B cell (primary cell): ENCODE results near the gene C20orf202. TPM values are rescaled to one million over a fixed set of nuclear protein-coding genes. Genes with fewer than 3 reads are reported as not detected.

Experiments
- ATAC-seq: fragments of 200-7000 bp; cut with Tn5 transposase; one replicate; pipeline ENCODE4 v1.10.0; 2021; ENCODE audit warnings: low read depth, mild to moderate bottlenecking, moderate number of reproducible peaks, moderate library complexity
- CTCF ChIA-PET: fragments of 350-600 bp; sonication (Branson Sonifier 250); formaldehyde crosslinking; loops from one replicate; lab custom pipeline; 2021; ENCODE audit warnings: antibody characterized with exemption, inconsistent platforms; lab: Charles Lee
- POLR2A ChIA-PET: fragments of 350-600 bp; sonication (Branson Sonifier 250); formaldehyde crosslinking; loops from one replicate; lab custom pipeline; 2021; ENCODE audit warnings: antibody characterized with exemption; lab: Charles Lee
- DNase-seq: peaks from one replicate; pipeline ENCODE4 v3.0.0; 2013
- H2AFZ ChIP-seq: 2 replicates; pipeline ENCODE4 v1.6.1; 2012; ENCODE audit warnings: mild to moderate bottlenecking, low read depth, low read length; ENCODE audit not compliant: insufficient read depth, poor library complexity, severe bottlenecking
- H3K27ac ChIP-seq, 2 donors: 1 replicate in 1 of 2; 2 replicates in 1 of 2; pipeline ENCODE4 v1.5.1; 2012 to 2013; ENCODE audit warnings: low read length in 2 of 2, mild to moderate bottlenecking in 2 of 2, moderate library complexity in 1 of 2
- H3K27me3 ChIP-seq, 4 experiments: fragments of 200-600 bp in 1 of 4; sonication (generic) in 1 of 4; replicated peaks in 1 of 4; 1 replicate in 2 of 4; 2 replicates in 2 of 4; pipeline versions ENCODE4 v1.6.1 to v1.7.0; 2013 to 2016; ENCODE audit warnings: low read length in 3 of 4, mild to moderate bottlenecking in 2 of 4, mixed read lengths in 1 of 4, moderate library complexity in 1 of 4; ENCODE audit not compliant: insufficient read depth in 4 of 4, control insufficient read depth in 3 of 4; ENCODE audit errors: control extremely low read depth in 1 of 4
- H3K36me3 ChIP-seq, 2 experiments: replicated peaks in 1 of 2; 1 replicate in 1 of 2; 2 replicates in 1 of 2; pipeline versions ENCODE4 v1.6.1 to v1.7.1; 2013; ENCODE audit warnings: low read length in 1 of 2; ENCODE audit not compliant: insufficient read depth in 2 of 2, control insufficient read depth in 1 of 2; ENCODE audit errors: control extremely low read depth in 1 of 2, extremely low read depth in 1 of 2
- H3K4me1 ChIP-seq, 2 donors: fragments of 200-600 bp in 1 of 2; sonication (generic) in 1 of 2; 1 replicate in 1 of 2; 2 replicates in 1 of 2; pipeline versions ENCODE4 v1.5.1 to v1.6.1; 2013 to 2017; ENCODE audit warnings: low read length in 2 of 2; ENCODE audit not compliant: control insufficient read depth in 2 of 2, insufficient read depth in 2 of 2
- H3K4me2 ChIP-seq: replicated peaks from 2 replicates; pipeline ENCODE3; 2012; ENCODE audit warnings: mild to moderate bottlenecking, low read depth, low read length; ENCODE audit not compliant: poor library complexity, severe bottlenecking
- H3K4me3 ChIP-seq, 5 experiments: fragments of 200-600 bp in 1 of 5; sonication (generic) in 1 of 5; 1 replicate in 3 of 5; 2 replicates in 2 of 5; pipeline versions ENCODE4 v1.5.1 to v1.7.0; 2011 to 2016; ENCODE audit warnings: low read length in 4 of 5, mild to moderate bottlenecking in 4 of 5, low read depth in 2 of 5, control low read depth in 1 of 5, moderate library complexity in 1 of 5; ENCODE audit not compliant: insufficient read depth in 1 of 5; ENCODE audit errors: control extremely low read depth in 1 of 5, extremely low read depth in 1 of 5
- H3K79me2 ChIP-seq: fragments of 200-600 bp; sonication (generic); one replicate; pipeline ENCODE4 v1.6.0; 2016; ENCODE audit warnings: low read length; ENCODE audit not compliant: control insufficient read depth, insufficient read depth
- H3K9ac ChIP-seq: fragments of 200-600 bp; sonication (generic); 2 replicates; pipeline ENCODE4 v1.6.1; 2017; ENCODE audit warnings: mild to moderate bottlenecking, low read length, moderate library complexity
- H3K9me3 ChIP-seq, 3 donors: one replicate each; pipeline versions ENCODE4 v1.6.1 to v1.7.1; 2013; ENCODE audit warnings: low read length in 2 of 3; ENCODE audit not compliant: control insufficient read depth in 2 of 3, insufficient read depth in 1 of 3; ENCODE audit errors: control extremely low read depth in 1 of 3
- H4K20me1 ChIP-seq: 2 replicates; pipeline ENCODE4 v1.6.0; 2012; ENCODE audit warnings: mild to moderate bottlenecking, low read length; ENCODE audit not compliant: insufficient read depth, control insufficient read depth, poor library complexity, severe bottlenecking
- H3K27ac Mint-ChIP-seq: one replicate; pipeline ENCODE4 v1.8.0; 2021; ENCODE audit warnings: mixed read lengths
- H3K27me3 Mint-ChIP-seq: one replicate; pipeline ENCODE4 v1.8.0; 2021; ENCODE audit warnings: mixed read lengths
- H3K4me1 Mint-ChIP-seq: one replicate; pipeline ENCODE4 v1.8.0; 2021; ENCODE audit warnings: mixed read lengths
- H3K4me3 Mint-ChIP-seq: one replicate; pipeline ENCODE4 v1.8.0; 2021; ENCODE audit warnings: mixed read lengths
- H3K9me3 Mint-ChIP-seq: one replicate; pipeline ENCODE4 v1.8.0; 2022; ENCODE audit warnings: mixed read lengths; ENCODE audit not compliant: insufficient read depth
- CTCF ChIP-seq: fragments of 200-600 bp; IDR thresholded peaks from one replicate; pipeline ENCODE4 v1.8.0; 2022; ENCODE audit warnings: antibody characterized with exemption, mild to moderate bottlenecking
- EZH2 ChIP-seq: IDR thresholded peaks from 2 replicates; pipeline ENCODE4 v1.6.1; 2012; ENCODE audit warnings: borderline replicate concordance, low read depth, mild to moderate bottlenecking, moderate library complexity, low read length; ENCODE audit not compliant: insufficient read depth, poor library complexity, severe bottlenecking
- WGBS: methylation state at CpG from one replicate; pipeline ENCODE4 v1.1.5; 2013; ENCODE audit warnings: missing lambda C conversion rate; ENCODE audit not compliant: insufficient coverage; 5-methylcytosine and 5-hydroxymethylcytosine counted together
- intact Hi-C: fragments of 100-400 bp; cut with micrococcal nuclease; formaldehyde crosslinking; loops from one replicate; pipeline ENCODE4 v1.10.0; 2022
- polyA plus RNA-seq: library from polyadenylated mRNA; depleted of rRNA; stranded (reverse); fragments of >200 nt; gene quantifications from 2 replicates; pipeline ENCODE4 v1.2.3, GENCODE V29; 2012
- total RNA-seq, 2 donors: library from RNA; stranded (reverse); fragments of 120-200 nt in 1 of 2; gene quantifications; 1 replicate in 1 of 2; 2 replicates in 1 of 2; pipeline versions ENCODE4 v1.2.3 to v1.2.4, GENCODE V29; 2013 to 2022

The C20orf202 gene
- total and polyA plus RNA-seq, 2 donors (not counting 1 experiment from before 2014, with no cell fraction given): 0.07 TPM; not detected in 1

DNA sequence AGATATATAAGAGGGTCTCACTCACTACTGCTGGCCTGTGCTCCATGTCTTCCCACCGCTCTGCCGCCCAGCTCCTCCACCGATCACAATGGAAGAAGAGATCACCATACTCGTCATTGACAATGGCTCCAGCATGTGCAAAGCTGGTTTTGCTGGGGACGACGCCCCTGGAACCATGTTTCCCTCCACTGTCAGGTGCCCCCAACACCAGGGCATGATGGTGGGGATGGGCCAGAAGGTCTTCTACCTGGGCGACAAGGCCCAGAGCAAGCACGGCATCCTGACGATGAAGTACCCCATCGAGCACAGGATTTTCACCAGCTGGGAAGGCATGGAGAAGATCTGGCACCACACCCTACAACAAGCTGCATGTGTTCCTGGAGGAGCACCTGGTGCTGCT is 42.8 kb upstream of the C20orf202 start:
- Mint-ChIP-seq H3K4me1 (peaks cover 3% of the 10 kb centered on the region), H3K4me3 (no peak overlapping the region), H3K27me3 (no peaks in the 10 kb centered on the region), H3K9me3 (peaks cover 4% of the 10 kb centered on the region), H3K27ac (no peak overlapping the region)
- H3K4me3 ChIP-seq: no peak overlapping the region
- no peaks in the 10 kb centered on the region for H3K79me2 ChIP-seq
- ChIA-PET POLR2A (no interaction called here), CTCF (interaction anchor here (0.6 to 0.9 kb wide), 2 partner anchors 53 to 342 kb away, joined by 3 read pairs; no protein-coding TSS in a partner anchor)
- H3K4me2 ChIP-seq: no peak overlapping the region
- ATAC-seq (no peak), DNase-seq (no peak)
- H3K9me3 ChIP-seq: peaks cover 0 to 8% (median 5%) of the 10 kb centered on the region in 3 donors
- H3K27ac ChIP-seq: no peak overlapping the region
- intact Hi-C loops: no loop called here
- H3K36me3 ChIP-seq: peaks cover 7 to 59% of the 10 kb centered on the region in 2 experiments
- WGBS: 100% methylated on average over 9 of the region's 10 CpGs
- peaks cover 28% of the 10 kb centered on the region for H4K20me1 ChIP-seq
- no peaks in the 10 kb centered on the region for H3K27me3 ChIP-seq
- TF ChIP-seq CTCF: no peak
- no peak for TF ChIP-seq EZH2
- no peaks in the 10 kb centered on the region for H3K4me1 ChIP-seq
- no peak overlapping the region for H3K9ac ChIP-seq
- H2AFZ ChIP-seq: no peak overlapping the region

- no peak overlapping the region for H3K4me2 ChIP-seq
- over 99% methylated on average over 12 of the region's 12 CpGs for WGBS
- no peak overlapping the region for H3K4me3 ChIP-seq
- no peaks in the 10 kb centered on the region for H3K27me3 ChIP-seq
- H3K9me3 Mint-ChIP-seq: peaks cover 3% of the 10 kb centered on the region
- no peak overlapping the region for H2AFZ ChIP-seq
- peaks cover 0 to 3% (median 2%) of the 10 kb centered on the region in 3 donors for H3K9me3 ChIP-seq
- no peak for ATAC-seq
- H3K4me3 Mint-ChIP-seq: no peak overlapping the region
- TF ChIP-seq CTCF (no peak), EZH2 (no peak)
- intact Hi-C loops: no loop called here
- H3K27ac ChIP-seq: no peak overlapping the region
- no peaks in the 10 kb centered on the region for H3K27me3 Mint-ChIP-seq
- peaks cover 3% of the 10 kb centered on the region for H3K4me1 Mint-ChIP-seq
- ChIA-PET POLR2A (no interaction called here), CTCF (interaction anchor here (0.9 kb wide), 1 partner anchor 54 kb away, joined by 3 read pairs; no protein-coding TSS in a partner anchor)
- H3K9ac ChIP-seq: no peak overlapping the region
- no peak overlapping the region for H3K27ac Mint-ChIP-seq
- H3K4me1 ChIP-seq: no peaks in the 10 kb centered on the region
- no peak for DNase-seq
- peaks cover 3 to 60% of the 10 kb centered on the region in 2 experiments for H3K36me3 ChIP-seq
- H4K20me1 ChIP-seq: peaks cover 28% of the 10 kb centered on the region
- no peaks in the 10 kb centered on the region for H3K79me2 ChIP-seq
Observed at GRCh38 chr20:1160991-1161390, 42.3 kb upstream of the C20orf202 start.
